Fibroblast of peridontal ligament (primary cell): Measurements from ENCODE around the gene KANK2.
"Not testable (repeated sequence)": the region's sequence is repeated elsewhere in the genome, so short reads cannot be mapped to it uniquely, and the experiment has no call there.

Experiments used
- DNase-seq: peaks from one replicate; pipeline ENCODE4 v3.0.0-alpha.2; 2010; ENCODE audit errors: extremely low read depth

Gene KANK2

DNA sequence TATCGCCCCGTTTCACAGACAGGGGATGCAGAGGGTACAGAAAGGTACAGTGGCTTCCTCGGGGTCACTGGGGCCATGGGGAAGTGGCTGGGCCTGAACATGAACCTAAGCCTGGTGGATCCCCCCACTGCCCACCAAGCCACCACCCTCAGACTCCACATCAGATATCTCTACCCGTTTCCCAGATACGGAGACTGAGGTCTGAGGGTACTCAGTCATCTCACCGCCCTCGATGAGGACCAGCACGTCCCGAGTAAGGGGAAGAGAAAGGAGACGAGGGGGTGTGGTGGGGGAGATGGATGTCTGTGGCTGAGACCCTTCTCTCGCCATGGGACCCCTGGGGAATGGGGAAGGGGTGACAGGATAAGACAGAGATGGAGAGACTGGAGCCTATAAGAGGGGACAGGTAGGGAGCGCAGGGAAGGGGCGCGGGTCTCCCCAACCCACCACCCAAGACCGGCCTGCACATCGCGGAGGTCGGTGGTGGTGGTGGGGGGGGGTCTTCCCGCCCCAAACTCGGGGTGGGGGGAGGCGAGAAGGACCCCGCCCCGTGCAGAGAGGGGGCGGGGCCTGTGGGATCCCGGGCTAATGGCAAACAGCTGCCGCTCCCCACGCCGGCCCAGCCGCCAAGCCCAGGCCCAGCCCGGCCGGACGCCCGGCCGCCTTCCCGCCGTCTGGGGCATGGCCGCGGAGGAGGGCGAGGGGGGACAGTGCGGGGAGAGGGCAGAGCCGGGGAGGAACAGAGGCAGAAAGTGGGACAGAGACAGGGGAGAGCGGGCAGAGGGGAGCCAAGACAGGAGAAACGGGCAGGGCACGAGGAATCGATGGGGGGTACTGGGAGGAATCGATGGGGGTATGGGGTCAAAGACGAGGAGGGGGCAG is 698 bp downstream of the KANK2 start:
- DNase-seq: peak; percentile 31

GRCh38 chr19:11195681-11196080 is 1.7 kb downstream of the KANK2 start:
- DNase-seq: no peak

DNA sequence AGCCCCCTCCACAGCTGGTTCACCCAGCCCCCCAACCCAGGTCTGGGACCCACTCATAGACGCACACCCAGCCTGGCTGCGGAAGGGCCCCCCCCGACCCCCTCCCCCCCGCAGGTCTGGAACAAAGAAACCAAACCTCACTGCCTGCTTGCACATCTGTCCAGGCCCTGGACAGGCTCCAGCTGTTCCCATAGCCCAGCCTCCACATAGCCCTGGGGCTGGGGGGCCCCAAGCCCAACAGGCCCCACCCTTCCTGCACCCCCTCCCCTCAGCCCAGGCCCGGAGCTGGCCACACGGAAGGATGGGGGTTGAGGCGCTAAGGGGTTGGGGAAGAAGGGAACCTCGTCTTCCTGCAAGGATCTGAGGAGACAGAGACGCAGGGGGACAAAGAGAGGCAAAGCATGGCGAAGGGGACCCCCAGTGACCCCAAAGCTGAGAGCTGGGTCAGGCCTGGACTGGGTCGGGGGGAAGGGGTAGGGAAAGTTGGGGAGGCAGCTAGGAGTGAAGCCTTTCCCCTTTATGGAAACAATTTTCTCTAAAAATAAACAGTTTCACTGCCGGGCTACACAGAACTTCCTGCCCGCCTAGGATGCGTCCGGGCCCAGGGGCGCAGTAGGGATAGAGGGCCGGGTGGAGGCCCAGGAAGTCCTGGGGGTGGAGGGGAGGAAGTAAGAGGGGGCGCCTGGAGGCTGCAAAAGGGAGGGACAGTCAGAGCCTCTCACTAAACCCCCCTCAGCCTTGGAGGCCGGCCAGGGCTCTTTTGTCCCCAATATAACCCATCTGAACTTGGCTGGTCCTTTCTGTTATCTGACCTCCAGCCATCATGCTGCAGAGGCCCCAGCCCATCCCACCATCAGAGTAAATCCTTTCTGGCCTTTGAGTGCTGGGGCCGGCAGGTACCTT is 2.4 kb downstream of the KANK2 start:
- peak; percentile 20 for DNase-seq

- DNase-seq: no peak
Observed at GRCh38 chr19:11194173-11194572, 3.2 kb downstream of the KANK2 start.

GRCh38 chr19:11192957-11193939 is 4.1 kb downstream of the KANK2 start:
- no peak for DNase-seq

DNA sequence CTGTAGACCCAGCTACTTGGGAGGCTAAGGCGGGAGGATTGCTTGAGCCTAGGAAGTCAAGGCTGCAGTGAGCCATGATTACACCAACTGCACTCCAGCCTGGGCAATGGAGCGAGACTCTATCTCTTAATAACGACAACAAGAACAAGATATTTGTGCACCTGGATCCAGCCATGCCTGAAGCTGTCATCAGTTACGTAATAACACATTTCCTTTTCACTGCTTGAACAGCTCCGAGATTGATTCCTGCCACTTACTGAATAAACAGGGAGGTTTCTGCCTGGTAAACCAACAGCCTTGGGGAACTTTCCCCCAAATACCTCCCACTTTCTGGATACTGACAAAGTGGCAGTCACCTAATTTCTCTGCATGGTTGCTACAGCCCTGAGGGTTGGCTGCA is 5.4 kb downstream of the KANK2 start:
- DNase-seq: no peak

DNA sequence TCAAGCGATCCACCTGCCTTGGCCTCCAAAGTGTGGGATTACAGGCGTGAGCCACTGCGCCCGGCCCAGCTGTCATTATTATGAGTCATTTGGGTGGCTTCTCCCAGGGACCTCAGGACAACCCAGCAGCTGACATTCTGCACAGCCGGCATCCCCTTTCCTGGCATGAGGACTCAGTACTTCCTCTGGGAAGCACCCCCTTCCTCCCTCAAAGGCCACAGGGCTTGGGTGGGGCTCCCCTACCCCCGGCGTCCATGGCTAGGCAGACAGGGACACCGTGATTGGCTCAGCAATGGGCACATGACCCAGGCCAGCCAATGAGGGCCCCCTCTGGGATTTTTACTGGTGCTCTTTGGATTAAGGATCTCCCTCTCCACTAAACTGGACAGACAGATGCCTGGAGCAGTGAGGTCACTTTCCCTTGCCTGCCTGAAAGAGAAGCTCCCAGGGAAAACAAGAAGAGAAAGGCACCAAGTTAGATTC is 6.0 kb downstream of the KANK2 start:
- DNase-seq: peak; percentile 75

- no peak for DNase-seq
Observed at GRCh38 chr19:11190501-11190900, 6.8 kb downstream of the KANK2 start.

DNA sequence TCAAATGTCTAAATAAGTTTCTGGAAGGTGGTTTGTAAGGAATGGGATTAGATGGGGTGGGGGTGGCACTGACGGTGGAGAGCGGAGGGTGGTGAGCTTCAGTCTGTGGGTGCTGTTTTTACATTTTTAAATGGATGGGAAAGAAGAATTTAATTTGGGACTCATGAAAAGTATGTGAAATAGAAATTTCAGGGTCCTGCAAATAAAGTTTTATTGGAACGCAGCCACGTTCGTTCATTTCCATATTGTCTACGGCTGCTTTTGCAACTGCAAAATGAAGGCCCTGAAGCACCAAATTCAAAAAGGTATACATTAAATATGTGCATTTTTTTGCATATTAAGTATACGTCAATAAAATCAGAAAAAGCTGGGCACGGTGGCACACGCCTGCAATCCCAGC is 9.9 kb downstream of the KANK2 start:
- DNase-seq: no peak

DNA sequence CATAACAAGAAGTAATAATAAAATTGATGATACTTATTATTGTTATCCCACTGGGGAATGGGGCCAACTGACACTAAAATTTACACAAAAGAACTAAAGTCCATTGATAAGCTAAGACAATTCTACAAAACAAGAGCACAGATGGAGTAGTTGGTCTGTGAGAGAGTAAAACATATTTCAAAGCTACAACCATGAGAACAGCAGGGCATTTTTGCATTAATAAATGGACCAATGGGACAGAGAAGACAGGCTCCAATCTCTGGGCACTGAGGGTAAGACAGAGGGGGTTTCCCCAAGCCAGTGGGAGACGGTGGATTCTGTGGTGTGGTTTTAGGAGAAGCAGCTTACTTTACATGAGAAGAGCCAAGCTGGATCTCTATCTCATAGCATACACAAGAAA is 14.4 kb downstream of the KANK2 start:
- no peak for DNase-seq

GRCh38 chr19:11181488-11181887 is 15.9 kb downstream of the KANK2 start:
- DNase-seq: no peak

GRCh38 chr19:11180975-11181374 is 16.4 kb downstream of the KANK2 start:
- not testable (repeated sequence) for DNase-seq

DNA sequence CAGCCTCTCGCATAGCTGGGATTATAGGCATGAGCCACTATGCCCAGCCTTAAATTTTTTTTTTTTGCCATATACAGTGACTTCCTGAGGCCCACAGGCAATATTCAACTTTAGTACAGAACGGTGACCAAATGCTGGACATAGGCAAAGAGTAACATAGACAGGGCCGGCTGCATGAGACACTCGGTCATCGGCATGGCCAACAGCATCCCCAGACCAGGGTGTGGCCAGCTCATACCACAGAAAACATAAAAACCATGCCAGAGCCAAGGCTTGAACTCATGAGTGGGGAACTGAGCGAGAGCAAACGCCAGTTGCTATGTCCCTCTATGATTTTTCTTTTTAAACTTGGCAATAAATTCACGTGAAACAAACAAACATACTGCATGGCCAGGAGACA is 17.0 kb downstream of the KANK2 start:
- no peak for DNase-seq

- DNase-seq: no peak
Observed at GRCh38 chr19:11179716-11180297, 17.5 kb downstream of the KANK2 start.

DNA sequence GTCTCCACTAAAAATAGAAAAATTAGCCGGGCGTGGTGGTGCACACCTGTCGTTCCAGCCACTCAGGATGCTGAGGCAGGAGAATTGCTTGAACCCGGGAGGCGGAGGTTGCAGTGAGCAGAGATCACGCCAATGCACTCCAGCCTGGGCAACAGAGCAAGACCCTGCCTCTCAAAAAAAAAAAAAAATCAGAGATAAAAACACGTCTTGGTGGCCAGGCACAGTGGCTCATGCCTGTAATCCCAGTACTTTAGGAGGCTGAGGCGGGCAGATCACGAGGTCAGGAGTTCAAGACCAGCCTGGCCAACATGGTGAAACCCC is 18.2 kb downstream of the KANK2 start:
- DNase-seq: not testable (repeated sequence)

- DNase-seq: no peak
Observed at GRCh38 chr19:11177592-11177991, 19.8 kb downstream of the KANK2 start.

GRCh38 chr19:11176466-11177193 is 20.7 kb downstream of the KANK2 start:
- DNase-seq: no peak

- no peak for DNase-seq
Observed at GRCh38 chr19:11175920-11176319, 21.4 kb downstream of the KANK2 start.

DNA sequence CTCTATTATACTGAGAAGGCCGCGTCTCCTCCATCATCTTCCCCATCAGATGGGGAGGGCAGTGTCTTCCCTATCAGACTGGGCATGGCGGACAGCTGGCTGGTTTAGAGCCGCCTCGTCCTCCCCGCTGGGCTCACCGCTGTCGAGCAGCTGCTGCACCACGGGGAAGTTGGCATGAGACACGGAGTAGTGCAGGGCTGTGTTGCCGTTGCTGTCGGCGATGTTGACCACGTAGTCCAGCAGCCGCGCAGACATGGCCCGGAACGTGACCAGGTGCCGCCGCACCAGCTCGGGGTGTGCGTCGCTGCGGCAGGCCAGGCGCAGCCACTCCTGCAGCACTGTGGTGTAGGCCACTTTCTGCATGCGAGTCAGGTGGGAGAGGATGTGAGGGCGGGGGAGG is 23.0 kb downstream of the KANK2 start:
- DNase-seq: no peak

DNA sequence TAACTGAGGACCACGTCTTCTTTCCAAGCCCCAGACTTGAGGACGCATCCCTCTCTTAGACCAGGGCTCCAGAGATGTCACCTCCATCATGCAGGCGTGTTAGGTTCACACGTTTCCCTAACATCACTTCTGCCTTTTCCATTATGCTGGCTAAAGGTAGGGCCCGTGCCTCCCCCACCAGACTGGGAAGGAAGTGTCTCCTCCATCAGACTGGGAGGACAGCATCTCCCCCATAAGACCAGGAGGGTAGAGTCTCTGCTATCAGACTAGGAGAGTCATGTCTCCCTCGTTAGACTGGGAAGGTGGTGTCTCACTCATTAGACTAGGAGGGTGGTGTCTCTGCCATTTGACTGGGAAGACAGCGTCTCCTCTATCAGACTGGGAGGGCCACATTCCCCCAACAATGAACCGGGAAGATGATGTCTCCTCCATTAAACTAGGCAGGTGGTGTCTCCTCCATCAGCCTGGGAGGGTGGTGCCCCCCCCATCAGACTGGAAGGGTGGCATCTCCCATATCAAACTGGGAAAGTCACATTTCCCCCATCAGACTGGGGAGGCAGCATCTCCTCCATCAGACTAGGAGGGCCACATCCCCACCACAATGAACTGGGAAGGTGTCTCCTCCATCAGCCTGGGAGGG is 23.7 kb downstream of the KANK2 start:
- no peak for DNase-seq
